ENCODE data around the gene SYT2. TPM values are rescaled to one million over a fixed set of nuclear protein-coding genes. Genes with fewer than 3 reads are reported as not detected.
"Not testable (repeated sequence)": the region's sequence is repeated elsewhere in the genome, so short reads cannot be mapped to it uniquely, and the experiment has no call there.

SYT2 gene
- total RNA-seq, 1 experiment from 2014 or later = 0.35 TPM

DNA sequence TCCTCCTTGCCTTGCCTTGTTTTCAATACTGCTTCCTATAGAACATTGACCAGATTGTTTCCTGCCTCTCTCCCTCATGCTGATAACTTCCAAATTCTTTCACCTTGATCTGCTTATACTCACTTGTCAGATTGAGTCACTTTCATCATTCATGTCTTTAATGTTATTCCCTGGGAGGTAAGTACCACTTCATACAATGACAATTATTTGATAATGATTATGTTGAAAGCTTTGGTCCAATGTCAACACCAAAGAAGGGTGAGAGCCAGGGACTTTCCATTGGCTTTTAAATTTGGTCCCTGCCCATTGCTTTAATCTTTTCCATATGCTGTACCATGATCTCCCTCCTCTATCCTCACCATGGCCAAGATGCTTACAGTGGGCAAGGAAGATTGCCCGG is 137.4 kb downstream of the SYT2 start:
- DNase-seq (ENCODE audit: low spot score) = no peak

DNA sequence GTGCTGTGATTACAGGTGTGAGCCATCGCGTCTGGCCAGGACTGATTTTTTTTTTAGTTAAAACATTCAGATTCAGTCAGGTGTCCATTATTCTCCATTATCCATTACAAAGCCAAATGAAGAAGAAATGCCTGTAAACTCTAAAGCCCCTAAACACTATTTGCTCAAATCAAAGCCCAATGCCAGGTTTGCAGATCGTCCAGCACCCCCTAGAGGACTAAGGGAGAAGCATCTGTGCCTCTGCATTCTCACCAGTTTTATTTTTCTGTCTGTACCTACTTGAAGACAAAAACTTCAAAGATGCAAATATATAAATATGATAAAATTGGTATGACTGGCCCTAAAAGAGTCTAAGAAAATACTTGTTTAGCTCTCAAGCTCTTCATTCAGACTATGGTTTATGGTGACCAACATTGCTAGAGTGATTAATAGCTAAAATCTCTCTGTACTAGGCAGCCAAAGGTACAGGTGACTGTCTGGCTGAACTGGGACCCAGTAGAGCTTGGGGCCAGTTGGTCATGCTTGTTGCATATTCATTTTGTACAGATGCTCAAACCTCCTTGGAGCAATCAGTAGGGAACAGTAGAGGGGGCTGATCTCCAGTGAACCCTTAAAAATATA is 138.4 kb downstream of the SYT2 start:
- peak; percentile 42 for DNase-seq (ENCODE audit: low spot score)

DNA sequence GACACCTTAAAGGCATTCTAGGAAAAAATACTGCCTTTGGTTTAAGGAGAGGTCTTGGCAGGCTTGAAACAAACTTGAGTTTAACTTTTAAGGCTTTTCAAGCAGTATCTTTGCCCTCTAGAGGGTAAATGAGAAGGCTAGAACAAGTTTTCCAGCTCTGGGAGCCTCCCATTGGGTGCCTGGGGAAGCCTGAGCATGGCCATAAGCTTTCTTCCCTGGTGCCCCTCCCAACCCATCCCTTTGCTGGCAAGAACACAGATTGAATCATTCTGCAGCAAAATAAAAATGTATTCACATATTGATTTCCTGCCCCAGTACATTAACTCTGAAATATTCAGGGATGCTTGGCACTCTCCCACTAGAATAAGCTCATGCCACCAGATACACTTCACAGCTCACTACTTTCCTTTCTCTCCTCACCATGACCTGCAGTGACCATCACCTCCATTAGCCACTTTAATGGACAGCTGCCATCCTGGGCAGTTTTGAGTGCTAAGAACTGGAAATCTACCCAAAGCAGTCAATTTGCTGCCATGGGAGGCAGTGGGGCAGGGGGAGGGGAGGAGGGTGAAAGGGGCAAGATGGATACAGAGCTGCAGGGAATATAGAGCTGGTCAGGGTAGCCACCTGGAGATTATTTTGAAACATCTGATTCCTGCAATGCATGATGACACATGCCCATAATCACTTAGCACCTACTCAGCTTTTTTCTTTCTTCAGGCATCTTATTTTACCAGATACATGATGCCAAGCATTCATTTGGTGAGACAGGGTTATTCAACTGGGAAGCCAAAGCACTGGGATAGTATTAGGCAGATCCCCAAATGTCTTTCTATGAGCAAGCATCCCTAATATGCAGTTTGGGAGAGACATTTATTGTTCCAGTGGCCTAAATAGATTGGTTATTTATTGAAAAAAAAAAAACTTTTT is 140.6 kb downstream of the SYT2 start:
- no peak for DNase-seq (ENCODE audit: low spot score)

DNA sequence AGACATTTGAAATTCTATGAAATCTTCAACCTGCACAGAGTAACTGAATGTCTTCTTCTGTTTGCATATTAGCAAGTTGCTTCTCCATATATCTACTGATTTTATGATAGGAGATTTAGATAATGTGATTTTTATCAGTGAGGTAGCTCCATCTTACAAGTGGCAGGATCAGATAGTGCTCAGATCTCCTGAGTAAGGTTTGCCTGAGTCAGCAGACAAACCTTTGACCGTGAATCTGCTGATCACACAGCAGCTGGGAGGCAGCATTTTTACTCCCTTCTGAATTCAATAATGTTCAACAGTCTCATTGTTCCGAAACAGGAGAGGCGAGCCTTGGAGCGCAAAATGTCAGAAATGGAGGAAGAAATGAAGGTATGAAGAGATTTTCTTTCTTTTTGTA is 141.4 kb downstream of the SYT2 start:
- no peak for DNase-seq (ENCODE audit: low spot score)

DNA sequence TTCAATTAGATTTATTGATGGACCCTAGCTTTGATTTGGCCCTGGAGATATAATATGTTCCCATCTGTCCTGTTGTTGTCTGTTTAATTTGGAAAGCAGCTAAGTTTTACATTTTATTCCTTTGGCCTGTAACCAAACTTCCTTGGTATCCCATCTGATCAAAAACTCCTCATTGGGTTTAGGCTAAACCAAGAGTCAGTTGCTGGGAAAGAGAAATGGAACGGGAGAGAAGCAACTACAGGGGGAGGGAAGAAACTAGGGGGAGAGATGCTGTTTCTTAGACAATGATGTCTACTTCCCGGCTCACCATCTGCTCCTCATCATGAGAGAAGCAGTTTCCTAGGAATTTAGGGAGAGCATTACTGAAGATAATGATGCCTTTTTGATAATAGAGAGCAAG is 141.8 kb downstream of the SYT2 start:
- no peak for DNase-seq (ENCODE audit: low spot score)

DNA sequence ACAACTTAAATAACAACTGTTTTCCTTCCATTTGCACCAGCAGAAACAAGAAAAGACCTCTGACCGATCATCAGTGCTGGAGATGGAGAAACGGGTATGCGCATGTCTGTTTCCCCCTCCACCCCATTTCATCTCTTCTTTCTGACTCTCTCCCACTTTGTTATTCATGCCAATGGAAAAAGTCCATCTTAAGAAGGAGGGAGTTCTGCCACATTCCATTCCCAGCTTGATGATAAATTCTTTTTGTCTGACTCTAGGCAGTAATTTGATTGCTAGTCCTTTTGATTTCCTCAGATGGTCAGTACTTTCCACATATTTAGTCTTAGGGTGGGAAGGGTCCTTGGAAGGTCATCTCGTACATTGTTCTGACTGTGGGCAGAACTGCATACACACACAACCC is 142.5 kb downstream of the SYT2 start:
- DNase-seq (ENCODE audit: low spot score) = no peak

DNA sequence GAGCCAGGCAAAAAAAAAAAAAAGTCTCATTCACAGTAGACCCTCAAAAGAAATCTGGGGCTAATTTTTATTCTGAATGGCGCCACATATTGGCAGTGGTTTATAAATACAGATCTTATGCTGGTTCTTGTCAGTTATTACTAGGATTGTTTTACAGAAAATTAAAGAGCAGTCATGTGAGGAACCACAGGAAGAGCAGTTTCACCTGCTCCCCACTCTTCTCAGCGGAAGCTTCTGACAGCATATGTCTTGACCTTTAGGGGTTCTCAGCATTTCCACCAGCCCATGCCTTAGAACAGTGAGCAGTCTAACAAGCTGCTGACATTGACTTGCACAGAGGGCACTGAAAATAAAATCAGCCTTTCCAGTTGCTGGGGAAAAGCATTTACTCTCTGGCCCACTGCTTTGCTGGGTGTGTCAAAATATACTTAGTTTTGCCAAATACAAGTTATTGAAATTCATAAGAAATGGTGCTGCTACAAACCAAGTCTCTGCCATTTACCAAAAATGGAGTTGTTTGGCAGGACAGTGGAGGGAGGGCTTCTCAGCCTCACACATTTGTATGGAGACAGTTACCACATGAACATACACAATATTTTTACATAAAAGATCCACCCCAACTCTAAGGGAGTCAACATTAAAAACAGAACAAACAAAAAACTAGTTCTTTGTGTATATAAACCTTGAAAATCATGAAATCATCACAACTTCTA is 144.2 kb downstream of the SYT2 start:
- DNase-seq (ENCODE audit: low spot score) = no peak

DNA sequence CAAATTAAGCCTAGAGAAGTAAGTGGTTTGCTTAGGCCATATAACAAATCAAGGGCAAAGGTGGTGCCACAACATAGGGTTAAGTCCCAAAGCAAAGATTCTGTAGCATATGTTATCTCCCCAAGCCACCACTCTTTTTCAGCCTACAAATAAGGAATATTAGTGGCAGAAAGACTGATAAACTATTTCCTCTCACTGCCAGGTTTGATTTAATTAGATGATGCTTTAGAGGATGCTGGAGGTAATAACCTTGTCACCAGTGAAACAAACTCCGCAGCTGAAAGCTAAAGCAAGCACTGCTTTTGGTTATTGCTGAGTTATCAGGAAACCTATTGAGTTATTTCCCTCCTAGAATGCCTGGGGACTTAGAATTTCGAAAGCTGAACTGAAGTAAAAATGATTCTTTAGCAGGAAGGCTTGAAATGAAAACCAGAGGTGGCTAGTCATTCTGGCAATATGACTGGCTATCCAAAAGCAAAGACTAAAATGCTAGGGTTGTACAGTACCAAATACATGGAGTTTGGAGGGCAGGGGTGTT is 145.2 kb downstream of the SYT2 start:
- DNase-seq (ENCODE audit: low spot score) = no peak

DNA sequence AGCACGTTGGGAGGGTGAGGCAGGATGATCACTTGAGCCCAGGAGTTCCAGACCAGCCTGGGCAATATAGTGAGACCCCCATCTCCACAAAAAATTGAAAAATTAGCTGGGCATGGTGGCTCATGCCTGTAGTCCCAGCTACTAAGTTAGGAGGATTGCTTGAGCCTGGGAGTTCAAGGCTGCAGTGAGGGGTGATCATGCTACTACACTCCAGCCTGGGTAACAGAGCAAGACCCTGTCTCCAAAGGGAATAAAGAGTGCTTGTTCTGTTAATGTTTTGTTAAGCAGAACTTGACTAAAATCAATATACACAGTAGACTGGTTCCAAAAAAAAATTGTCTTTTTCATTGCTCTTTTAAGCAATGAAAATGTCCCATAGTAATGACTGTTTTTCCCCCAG is 146.4 kb downstream of the SYT2 start:
- DNase-seq (ENCODE audit: low spot score) = no peak

DNA sequence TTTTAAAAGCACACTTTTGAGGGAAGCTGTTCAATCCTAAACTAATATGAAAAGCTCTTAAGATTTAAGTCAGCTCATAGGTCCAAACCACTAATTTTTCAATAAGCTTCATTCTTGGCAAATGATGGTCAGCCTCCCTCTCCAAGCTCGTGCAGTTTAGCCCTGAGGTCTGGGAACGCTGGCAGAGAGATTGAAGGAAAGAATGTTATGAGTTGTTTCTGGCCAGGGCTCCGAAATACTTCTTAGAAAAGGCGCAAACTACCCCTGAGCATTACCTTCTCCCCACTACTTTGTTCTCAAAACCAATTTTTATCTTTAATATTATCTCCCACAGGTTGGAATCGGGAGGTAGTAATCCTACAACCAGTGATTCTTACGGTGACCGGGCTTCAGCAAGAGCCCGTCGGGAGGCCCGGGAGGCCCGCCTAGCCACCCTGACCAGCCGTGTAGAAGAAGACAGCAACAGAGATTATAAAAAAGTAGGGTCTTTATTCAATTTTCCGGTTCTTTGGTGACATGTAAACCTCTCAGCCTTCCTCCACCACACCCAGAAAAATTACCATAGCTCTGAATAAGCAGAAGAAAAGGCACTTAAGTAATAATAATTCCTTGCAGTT is 147.7 kb downstream of the SYT2 start:
- no peak for DNase-seq (ENCODE audit: low spot score)

DNA sequence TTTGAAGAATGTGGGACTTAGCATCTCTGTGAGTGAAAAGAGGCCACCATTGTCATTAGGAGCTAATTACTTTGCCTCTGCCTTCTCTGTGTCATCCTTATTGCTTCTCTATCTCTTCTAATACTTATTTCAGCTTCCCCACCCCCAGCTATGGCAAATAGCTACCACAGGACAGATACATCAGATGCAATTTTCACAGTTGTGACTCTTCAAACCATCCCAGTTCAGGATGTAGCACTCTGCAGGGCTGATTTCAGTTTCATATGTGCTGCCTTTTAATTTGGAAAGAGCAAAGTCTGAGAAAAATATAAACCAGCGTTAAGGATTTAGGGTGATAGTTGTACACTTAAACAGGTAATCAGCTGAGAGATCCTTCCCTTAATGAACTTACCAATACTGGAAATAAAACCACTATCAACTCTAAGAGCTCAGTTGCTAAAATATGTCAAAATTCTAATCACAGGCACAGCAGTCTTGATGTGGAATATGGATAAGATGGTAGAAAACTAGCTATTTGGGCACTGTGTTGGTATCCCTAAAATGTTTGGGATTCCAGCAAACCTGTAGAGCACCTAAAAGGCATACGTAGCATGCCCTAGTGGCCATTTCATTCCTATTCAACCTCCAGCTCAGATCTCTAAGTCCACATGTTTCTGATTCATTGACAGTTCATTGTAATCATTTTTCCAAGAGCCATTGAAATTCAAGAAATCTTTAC is 148.4 kb downstream of the SYT2 start:
- DNase-seq (ENCODE audit: low spot score) = no peak

DNA sequence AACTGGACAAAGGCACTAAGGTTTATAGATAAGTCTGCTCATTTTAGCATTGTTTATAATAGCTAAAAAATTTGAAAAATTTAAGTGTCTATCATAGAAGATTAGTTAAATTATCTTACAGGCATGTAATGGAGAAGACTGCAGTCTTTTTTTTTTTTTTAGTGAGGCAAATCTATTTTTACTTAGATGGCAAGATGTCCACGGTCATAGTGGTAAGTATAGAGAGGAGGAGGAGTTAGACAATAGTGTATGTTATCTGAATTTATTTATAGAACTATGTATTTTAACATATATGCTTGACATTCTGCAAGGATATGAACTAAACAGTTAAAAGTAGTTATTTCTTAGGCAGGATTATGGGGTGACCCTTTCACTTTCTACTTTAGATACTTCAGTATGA is 149.0 kb downstream of the SYT2 start:
- no peak for DNase-seq (ENCODE audit: low spot score)

DNA sequence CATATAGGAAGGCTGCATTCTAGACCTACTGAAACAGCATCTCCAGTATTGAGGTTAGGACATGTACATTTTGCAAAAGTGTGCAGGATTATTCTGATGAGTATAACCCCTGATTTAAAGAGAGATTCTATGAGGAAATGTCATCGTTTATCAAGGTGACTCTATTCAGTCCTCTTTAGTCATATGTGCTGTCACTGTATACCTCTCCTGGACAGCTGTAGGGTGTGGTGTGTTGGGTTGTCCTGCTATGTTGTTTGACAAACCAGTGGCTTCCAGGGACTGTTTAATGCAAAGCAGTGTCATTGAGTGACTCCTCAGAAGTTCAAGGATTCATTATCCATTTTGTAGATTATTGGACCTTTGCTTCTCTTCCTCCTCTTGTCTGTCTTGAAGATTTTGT is 152.6 kb downstream of the SYT2 start:
- DNase-seq (ENCODE audit: low spot score) = not testable (repeated sequence)

DNA sequence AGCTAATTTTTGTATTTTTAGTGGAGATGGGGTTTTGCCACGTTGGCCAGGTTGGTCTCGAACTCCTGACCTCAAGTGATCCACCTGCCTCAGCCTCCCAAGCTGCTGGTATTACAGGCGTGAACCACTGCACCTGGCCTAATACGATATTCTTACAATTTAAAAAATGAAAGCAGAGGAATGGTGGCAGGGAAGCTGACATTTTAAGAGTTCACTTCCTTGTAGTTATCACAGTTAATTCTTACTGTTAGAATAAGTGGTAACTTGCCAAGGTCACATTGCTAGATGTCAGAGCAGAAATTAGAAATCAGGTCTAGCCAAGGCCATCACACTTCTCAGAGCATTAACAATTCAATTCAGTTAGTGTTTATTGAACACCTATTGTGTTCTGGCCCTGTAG is 154.2 kb downstream of the SYT2 start:
- DNase-seq (ENCODE audit: low spot score) = not testable (repeated sequence)

DNA sequence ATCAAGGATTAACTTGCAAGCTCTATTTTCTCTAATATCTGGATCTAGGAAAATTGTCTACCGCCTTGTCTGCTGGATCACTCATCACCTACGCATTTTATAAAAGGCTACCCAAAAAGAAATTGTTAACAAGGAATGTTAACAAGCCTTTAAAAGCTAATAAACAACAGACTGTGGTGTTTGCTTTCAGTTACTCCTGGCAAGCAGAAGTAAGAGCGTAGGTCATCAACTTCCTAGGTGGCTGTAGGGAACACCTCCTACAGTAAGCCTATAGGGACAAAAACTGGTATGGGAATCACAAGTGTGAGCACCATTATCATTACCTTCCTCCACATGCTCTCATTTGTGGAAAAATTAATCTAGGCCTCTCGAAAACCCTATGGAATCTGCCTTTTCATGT is 155.6 kb downstream of the SYT2 start:
- DNase-seq (ENCODE audit: low spot score) = not testable (repeated sequence)

DNA sequence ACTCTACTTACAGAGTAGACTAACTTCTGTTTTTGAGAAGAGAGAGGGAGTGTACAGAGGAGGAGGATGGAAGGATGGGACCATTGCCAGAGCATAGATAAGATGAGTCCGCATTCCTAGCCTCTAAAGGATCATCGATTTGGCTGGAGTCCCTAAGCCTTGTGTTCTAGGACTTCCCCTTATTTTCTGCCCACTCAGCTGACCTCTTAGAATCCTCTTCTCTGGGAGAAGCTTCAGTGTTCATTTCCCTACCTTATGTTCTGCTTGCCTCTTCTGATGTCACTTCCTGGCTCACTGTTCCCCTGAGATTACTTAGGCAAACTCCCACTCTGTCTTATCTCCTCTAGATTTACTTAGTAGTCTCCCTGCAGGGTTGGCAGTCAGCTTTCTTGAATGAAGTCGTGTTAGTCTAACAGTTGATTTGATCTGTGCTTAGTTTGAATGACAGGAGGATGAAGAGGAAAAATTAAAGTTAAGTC is 156.7 kb downstream of the SYT2 start:
- DNase-seq (ENCODE audit: low spot score) = no peak

DNA sequence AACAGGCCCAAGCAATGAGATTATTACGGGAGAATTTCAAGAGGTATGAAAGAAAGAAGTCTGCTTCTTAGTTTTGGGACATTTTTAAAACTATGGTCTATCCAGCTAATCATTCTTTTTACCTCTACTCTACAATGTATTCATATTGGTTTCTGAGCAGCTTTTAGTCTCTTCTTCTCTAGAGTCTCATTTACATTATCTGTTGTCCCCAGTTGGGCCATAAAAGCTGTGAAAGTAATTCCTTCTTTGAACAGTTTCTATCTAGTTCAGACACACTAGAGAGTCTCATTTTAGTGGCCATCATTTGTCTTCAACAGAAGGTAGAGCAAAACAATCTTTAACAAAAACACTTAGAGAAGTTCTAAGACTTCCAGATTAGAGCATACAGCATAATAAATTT is 157.2 kb downstream of the SYT2 start:
- DNase-seq (ENCODE audit: low spot score) = not testable (repeated sequence)

DNA sequence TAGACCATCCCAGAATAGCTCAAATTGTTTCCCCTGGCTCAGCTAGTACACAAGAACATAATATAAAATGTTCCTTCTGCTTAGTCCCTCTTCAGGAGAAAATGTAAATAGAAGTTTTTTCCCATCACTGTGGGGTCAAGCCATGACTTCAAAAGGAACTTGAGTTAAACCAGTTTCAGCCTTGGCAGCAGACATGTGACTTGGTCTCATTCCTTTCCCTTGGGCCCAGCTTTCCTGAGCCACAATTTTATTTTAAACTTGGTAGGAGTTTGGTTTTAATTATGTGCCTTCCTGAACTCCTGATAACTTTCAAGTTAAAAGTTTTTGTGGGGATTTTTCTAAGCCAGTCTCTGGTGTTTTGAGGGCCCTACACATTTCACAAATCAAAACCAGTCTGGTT is 157.6 kb downstream of the SYT2 start:
- DNase-seq (ENCODE audit: low spot score) = not testable (repeated sequence)

DNA sequence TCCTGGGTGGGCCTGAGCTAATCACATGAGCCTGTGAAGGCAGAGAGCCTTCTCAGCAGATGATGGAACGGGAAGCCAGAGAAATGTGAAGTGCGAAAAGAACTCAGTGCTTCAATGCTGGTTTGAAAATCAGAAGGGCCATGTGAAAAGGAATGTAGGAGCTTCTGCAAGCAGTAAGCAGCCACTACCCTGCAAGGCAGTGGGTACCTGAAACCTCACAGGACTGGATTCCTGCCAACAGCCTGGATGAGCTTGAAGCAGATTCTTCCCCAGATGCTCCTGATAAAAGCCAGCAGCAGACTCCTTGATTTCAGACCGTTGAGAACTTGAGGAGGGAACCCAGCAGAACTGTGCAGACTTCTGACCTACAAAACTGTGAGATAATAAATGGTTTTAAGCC is 158.6 kb downstream of the SYT2 start:
- DNase-seq (ENCODE audit: low spot score) = no peak

DNA sequence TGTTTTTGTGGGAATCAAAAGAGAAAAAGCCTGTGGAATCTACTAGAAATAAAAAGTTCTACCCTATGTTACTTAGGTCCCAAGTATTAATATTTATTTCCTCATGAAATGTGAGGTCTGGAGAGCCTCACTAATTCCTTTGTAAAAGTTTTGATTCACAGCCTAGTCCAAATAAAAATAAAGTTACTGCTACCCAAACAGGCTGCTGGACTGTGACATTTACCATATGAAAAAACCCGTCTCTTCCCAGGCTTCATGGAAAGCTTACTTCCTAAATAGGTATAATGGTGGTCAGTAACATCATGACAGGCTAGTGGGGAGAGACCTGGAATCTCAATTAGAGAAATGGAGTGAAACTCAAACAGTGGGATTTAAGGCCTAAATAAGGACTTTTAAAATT is 160.2 kb downstream of the SYT2 start:
- not testable (repeated sequence) for DNase-seq (ENCODE audit: low spot score)

DNA sequence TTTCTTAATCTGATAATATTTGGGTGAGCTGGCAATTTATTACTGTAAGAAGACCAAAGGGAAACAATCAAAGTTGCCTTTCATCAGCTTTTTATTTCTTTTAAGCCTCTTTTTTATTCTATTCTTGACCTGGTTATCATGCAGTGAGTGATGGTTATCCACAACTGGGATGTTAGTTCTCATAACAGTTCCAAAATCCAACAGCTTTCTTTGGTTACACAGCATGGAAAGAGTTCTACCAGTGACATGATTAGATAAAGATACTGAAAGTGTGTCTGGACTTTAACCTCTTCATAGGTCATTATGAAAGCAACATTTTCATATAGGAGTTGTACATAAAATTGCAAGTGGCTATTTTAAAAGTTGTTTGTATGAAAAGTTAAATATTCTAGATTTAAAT is 163.0 kb downstream of the SYT2 start:
- no peak for DNase-seq (ENCODE audit: low spot score)
